GM18867 (cell line): Measurements from ENCODE around the gene SLC35B1.

Experiments used
- ATAC-seq: cut with Tn5 transposase; IDR thresholded peaks from one replicate; pipeline ENCODE4 v1.9.1; 2021; ENCODE audit warnings: mild to moderate bottlenecking, moderate library complexity; ENCODE audit not compliant: unreplicated experiment

SLC35B1 gene

DNA sequence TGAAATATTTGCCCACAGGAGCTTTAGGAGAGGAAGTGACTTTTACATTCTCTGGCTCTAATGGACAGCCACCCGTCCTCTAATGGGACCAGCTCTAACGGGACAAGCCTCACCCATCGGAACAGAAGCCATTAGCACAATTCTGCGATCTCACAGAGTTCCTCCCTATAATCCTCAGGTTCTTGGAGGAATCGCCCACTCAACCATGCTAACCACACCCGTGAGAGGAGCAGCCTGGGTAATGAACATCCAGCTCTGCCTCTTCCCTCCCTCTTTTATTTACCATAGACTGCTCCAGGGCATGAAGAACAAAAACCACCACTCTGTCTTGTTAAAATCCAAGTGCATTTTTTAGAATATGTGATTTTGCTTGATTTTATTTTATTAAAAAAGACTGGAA lies 6.8 kb downstream of the SLC35B1 start:
- ATAC-seq, result no peak

DNA sequence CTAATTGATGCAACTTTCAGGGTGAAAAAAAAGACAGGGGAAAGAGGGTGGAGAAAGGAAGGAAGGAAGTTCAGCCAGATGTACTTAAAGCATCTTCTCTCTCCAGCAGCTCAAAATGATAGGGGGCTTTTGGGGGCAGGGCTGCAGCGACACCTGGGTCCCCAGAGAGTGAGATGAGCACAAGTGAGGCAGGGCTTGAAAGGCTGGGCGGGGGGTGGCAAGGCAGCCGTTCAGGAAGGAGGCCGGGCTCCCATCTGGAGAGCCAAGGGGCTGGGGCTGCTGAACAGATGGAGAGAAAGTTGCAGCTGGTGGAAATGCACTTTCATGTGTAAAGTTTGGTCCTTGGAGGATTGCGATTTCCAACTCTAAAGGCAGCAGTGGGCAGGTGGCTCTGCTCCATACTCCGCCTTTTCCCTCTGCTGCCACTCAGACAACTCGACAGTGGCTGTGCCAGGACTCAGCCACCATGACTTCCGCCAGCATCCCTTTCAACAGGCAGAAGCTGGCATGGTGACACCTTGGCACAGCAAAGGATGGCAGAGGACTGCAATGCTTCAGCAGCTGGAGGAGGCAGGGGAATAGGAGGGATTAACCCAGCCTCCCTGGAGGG lies 7.7 kb downstream of the SLC35B1 start:
- no peak for ATAC-seq

DNA sequence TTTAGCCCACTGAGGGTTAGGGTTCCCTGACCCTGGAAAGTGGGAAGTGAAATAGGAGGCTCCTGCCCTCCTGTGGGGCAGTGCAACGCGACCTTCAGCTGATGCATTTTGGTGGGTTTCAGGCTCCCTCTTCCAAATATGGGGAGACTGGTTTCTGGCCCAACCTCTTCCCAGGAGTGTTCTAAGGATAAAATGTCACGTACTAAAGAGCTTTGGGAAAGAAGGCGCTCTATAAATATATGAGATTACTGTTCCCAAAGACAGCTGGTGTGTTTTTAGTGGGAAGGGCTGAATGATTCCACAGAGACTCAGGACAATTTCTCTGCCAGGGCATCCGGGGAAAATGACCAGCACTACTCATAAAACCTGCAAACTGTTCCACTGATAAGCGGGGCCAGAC lies 9.8 kb downstream of the SLC35B1 start:
- ATAC-seq, result no peak

DNA sequence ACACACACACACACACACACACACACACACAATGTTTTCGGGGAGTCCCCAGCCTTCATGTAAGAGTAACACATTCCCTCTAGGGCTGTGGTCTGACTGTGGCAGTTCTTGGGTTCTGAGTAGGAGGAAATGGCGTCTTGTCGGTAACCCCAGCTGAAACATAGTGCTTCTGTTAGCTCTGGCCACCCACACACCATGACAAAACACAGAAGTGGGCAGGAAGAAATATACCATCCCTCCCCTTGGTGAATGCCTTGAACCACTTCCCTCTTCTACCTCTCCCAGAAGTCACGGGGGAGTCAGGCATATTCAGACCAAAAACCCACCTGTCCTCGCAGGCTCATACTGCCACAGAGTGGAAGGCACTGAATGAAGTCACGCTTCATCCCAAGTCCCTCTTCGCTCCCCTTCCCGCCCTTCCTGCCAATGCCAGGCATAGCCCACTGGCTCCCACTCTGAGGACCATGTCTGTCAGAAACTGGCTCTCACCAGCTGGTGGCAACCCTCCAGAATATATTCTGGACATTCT lies 11.5 kb downstream of the SLC35B1 start:
- peak; percentile 44 for ATAC-seq

DNA sequence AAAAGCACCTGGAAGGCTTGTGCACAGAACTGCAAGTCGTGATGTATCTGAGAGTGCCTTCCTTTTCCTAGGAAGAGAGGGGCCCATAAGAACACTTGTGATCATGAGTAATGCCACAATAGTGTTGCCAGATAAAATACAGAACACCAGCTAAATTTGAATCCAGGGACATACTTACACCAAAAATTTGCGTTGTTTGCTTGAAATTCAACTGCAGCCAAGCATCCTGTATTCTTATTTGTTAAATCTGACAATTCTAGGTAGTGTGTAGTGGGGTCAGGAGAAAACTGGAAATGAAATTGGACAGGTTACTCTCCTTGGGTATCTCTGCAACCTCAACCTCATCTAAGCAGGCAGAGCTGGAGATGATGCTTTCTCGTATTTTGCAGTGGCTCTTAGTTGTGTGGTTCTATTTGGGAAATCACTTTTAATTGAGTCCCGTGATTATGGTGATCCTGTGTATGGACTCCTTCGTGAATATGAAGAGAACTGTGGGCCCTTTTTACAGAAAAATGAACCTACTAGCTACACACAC lies 12.0 kb downstream of the SLC35B1 start:
- ATAC-seq, result no peak

DNA sequence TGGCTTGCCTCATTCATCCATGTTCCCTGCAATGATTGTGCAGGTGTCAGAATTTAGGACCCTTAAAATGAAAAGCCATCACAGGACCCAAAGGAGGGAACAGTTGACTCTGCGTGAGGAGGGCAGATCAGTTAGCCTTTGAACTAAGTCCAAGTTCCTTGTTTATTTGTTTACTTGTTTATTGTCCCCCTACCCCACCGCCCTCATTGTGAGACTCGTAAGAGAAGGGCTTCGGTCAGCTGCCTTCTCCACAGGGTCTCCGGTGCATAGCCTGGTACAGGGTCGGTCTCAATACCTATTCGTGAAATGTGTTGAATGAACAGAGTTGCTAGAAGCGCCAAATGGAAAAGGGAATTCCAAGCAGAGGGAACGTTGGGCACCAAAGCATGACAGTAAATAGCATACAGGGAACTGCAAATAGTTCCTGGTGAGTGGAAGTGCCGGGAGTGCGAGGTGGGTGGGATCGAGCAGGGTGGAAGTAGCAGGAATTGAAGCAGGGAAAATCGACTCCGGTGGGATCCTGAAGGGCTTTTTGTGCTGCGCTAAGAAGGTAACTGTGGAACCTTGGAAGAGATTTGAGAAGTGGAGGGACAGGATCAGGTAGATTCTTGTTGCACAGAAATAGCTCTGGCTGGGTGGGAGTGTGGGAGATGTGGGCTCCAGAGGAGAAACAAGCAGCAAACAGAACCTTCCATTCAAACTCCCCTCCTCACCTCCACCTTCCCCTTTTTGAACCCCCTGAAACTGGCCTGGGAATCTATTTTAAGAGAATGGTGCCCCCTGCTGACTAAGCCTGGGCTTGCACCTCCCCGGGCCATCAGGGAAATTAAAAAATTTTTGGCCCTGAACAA lies 12.7 kb downstream of the SLC35B1 start:
- no peak for ATAC-seq

DNA sequence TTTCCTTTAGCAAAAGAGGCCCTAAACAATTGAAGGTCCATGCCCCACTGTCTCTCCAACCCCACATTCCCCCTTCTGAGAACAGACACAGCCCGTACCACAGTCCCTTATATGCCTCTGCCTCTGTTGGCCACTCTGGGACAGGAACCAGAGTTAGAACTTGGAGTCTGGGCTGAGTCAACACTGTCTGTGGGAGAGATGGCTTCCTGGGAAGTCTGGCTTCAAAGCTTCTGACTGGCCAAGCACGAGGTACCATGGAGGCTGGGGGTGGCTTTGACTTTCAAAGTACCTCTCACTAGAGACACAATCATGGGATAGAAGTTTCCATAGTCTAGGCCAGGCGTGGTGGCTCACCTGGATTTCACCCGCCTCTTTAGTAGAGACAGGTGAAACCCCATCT lies 15.0 kb downstream of the SLC35B1 start:
- no peak for ATAC-seq

DNA sequence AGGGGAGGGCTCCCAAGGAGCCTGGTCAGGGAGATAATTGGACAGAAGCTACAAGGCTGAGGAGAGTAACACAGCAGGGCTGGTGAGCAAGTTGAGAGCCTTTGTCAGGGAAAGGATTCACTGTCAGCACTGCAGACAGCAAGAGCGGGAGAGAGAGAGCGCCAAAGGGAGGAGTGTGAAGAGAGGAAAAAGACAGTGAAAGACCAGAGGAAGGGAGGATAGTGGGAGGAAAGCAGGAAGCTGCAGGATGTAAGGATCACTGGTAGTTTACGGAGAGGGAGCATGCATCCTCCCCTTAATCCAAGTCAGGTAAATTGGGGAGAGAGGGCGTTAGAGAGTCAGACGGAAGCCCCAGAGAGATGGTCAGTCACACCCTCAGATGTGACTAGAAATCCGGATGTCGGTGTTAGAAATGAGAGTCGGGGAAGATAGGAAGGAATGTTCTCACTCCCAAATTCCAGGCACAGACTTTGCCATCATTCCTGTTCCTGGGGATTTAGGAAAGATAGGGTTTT lies 16.0 kb downstream of the SLC35B1 start:
- ATAC-seq, result no peak

DNA sequence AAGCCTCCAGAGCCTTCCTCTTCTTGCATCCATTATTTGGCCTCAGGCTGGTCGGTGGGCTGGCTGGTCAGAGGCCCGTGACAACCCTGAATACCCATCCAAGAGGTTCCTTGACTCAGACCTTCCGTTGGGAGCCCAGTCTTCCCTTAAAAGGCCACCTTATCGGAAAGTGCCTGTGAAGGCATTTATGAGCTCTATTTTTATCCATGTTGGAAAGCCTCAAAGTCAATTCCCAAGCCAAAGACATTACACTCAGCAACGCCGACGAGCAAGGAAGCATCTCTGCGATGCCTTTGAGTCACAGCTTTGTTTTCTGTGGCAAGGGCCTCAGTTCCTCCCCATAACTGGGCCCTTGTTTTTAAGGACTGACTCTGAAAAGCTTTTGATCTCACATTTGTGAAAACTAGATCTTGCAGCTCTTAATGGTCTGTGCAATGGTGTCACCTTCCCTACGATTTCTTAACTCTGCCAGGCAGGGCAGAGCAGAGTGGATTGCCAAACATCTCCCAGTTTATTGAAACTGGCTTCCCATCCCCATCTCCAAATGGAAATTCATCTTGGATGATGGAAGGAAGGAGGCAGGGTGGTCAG lies 16.6 kb downstream of the SLC35B1 start:
- ATAC-seq, result no peak

DNA sequence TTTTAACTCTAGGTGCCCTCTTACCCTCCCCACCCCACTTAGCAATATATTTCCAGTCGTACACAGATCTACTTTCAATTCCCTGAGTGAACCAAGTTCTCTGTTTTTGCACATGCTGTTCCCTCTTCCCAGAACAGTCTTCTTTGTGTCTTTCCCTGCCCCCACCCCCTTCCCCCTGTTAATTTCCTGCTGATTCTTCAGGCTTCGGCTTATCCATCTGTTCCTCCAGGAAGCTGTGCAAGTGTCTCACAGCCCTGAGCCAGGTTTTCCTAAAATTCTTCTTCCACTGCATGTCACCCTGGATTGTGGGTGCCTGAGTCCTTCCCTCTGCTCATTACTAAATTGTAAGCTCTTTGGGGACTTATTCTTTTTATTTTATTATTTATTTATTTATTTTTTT lies 17.5 kb downstream of the SLC35B1 start:
- no peak for ATAC-seq

DNA sequence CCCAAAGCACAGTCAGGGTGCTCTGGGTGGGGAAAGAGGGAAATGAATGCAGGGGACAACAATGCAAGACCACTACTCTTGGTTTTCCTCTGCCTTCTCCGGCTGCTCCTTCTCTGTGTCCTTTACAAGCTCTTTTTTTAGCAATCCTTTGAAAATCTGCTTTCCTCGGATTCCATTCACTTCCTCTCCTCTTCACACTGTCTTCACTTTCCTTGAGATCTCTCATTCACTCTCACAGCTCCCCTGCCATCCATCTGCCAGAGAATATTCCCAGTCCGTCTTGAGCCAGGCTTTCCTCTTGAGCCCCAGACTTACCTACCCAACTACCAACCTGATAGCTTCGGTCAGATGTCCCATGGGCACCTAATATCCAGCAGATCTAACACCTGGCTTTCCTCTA lies 18.9 kb downstream of the SLC35B1 start:
- ATAC-seq, result no peak

DNA sequence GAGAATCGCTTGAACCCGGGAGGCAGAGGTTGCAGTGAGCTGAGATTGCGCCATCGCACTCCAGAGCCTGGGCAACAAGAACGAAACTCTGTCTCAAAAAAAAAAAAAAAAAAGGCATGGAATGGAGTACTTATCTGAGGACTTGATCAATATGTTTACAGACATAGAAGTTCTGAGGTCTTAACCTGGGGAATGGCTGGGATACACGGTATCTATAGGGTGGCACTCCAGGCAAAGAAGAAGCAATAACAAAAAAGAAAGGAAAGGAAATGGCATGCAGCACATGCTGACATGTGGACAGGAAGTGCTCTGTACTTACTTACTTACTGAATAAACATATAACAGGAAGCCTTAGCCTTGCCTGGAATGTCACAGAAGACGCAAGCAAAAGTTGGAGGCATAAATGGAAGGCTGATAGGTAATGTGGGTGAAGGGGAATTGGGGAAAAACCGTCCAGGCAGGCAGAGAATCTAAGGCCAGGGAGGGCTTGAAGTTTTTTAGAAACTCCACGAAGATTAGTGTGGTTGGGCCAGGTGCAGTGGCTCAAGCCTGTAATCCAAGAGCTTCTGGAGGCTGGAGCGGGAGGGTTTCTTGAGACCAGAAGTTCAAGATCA lies 19.8 kb downstream of the SLC35B1 start:
- ATAC-seq, result no peak

DNA sequence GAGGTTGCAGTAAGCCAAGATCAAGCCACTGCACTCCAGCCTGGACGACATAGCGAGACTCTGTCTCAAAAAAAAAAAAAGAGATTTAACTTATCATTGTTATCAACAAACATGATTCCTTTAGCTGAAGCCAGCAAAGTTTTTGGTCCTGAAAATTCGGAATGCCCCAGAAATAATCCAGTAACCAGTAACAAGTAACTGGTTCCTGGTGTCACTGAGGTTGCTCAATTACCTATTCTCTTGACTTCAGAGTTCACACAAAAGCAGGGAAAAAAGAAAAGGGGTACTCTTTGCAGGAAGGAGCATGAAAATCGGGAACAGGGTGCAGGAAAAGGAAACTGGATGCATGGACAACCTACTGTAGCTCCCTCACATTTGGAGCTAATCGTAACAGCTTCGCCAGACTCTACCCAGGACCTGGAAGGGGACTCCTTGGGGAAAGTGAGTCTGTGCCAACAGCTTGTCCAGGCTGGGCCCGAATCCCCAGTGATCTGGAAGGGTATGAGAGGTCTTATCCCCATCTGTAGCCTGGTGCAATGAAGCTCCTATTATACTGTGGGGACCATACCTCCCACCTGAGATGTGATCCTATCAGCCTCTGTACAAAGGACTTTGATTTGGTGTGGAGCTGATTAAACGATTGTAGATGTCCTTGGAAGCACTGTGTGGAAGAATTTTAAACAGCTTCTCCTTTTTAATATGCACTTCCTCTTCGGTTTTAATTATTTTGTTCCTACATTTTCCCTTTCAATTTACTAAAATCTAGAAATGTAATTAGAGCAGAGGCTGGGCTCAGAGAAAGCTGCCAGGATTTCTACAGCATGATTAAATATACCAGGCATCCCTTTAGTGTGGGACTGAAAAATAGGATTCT lies 26.4 kb downstream of the SLC35B1 start:
- ATAC-seq, result no peak

DNA sequence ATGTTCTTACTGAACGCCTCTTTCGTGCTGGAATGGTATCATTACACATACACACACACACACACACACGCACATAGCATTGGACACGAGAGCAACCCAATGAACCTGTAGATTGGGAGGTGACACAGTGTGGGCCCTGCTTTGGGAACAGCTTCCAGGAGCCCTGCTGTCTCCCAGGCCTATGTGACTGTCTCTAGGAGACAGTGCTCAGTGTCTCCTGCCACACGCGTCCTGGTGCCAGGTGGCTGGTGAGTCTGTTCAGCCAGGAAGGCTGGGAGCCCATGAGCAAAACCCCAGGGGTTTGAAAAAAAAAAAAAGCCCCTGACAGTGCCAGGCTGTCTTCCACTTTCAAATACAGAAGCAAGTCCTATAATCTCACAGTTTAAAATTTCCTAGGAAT lies 27.4 kb downstream of the SLC35B1 start:
- ATAC-seq, result no peak

DNA sequence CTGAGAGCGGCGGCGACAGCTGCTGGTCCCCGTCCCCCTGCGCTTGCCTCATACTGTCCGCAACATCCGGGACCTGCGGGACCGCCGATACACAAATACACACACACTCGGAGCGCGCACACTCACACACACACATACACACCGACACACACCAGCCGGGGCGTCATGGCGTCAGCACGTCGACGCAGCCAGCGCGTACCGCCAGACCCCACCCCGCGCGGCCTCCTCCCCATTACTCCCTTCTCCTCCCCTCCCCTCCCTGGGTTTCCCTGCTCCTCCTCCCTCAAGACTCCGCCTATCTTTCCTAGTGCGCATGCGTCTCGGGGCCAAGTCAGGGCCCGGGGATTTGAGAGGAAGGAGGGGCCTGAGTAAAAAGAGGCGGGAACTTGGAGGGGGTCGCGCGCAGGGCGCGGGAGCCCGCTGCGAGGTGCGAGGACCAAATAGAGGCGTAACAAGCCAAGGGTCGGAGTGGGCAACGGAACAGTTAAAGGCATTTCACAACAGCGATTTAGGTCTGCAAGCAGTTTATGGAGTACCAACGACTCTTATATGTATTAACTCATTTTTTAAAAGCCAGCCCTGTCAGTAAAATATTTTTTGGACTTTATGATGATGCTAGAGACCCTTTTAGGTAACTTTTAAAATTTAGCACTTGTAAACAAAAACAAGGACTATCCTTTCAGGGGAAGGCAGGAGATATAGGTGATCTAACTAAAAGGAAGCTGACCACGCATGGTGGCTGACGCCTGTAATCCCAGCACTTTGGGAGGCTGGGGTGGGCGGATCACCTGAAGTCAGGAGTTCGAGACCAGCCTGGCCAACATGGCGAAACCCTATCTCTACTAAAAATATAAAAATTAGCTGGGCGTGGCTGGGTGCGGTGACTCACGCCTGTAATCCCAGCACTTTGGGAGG lies 29.6 kb downstream of the SLC35B1 start, which contains the start of gene SPOP:
TSS of gene SPOP (minus strand) at position 165 of the 915 bp plus-strand sequence. CDS start 55,287 bp downstream, outside the sequence.
- ATAC-seq, result peak; percentile 80

DNA sequence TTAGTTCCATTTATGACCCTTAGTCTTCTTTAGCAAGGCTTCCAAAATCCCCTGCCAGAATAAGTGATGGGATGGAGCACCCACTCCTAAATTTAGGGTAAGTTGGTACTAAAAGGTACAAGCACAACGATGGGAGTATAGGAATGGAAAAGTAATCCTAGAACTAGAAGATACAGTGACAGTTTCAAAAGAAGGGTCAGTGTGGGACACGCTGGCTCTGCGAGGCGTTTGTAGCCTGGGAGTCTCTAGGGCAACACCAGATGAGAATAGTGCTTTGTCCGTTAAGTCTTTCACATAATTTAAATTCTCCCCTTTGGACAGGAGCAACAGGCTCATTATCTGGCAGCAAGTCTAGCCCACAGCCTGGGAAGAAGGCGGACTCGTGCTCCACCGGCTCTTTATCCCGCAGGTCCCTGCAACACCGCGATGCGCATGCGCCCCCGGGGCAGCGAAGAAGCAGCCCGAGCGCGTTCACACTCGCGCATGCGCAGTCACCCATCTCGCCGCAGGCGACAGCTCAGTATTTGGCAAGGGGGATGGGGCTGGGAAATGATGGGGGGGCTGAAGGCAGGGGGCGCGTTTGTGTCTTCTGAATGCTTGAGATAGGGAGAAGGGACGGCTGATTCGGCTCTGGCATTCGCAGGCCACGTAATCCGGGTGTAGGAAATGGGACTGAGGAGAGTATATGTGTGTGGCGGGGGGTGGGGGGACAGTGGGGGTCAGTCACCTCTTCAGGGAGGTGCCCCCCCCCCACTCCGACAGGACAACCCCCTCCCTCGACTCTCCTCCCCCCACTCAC lies 30.4 kb downstream of the SLC35B1 start:
- peak; percentile 61 for ATAC-seq

DNA sequence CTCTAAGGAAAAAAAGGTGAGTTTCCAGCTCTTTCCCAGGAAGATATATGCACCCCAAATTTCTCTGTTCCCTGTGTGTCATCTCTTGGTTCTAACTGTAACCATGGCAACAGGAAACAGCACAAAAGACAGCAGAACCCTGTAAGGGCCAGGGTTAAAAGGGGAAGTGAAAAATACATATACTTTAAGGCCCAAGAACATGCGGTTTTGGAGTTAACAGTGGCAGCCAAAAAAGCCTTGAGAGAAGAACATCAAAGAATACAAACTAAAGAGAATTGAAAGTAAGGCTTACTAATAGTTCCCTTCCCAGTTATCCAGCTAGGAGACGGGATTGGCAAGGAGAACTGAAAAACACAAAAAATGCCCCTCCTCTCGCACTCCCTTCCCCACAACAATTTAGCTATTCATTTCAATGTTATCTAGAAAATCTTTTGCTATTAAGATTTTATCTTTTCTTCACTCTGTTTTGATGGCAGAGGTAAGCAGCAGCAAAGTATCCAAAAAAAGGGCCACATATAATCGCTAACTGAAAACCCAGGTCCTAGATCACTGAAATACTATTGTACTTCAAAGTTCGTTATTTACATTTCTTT lies 31.4 kb downstream of the SLC35B1 start:
- peak; percentile 57 for ATAC-seq

DNA sequence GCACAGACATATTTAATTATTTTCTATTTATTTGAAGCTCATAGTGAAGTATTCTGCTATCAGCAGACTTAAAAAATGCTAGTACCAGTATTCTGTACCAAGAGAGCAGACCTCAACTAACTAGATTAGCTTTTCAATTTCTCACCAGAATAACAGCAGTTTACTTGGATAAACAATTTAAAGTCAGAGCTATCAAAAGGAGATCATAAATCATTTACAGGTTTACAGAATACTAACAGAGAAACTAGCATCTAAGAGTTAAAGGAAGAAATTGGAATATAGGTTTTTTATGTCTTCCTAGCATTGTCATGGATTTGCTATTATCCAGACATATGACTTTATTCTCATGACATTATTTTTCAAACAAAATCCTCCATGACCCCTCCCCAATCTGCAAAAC lies 33.3 kb downstream of the SLC35B1 start:
- no peak for ATAC-seq
